HL-60 (cell line): ENCODE data around the gene GHDC.

Experiments used
- DNase-seq, 2 experiments: peaks; one replicate each; pipeline ENCODE4 v3.0.0-alpha.2; 2010 to 2020; ENCODE audit warnings: low read depth in 1 of 2, low spot score in 1 of 2
- H3K27ac ChIP-seq: fragments of 250-450 bp; sonication (Bioruptor Pico); replicated peaks from 2 replicates; pipeline ENCODE4 v1.5.1; 2020; ENCODE audit warnings: mild to moderate bottlenecking, moderate library complexity
- H3K27me3 ChIP-seq: fragments of 250-450 bp; sonication (Bioruptor Pico); 2 replicates; pipeline ENCODE4 v1.5.1; 2021; ENCODE audit warnings: mild to moderate bottlenecking, moderate library complexity; ENCODE audit not compliant: insufficient read depth, poor library complexity, severe bottlenecking
- H3K4me3 ChIP-seq: replicated peaks from 2 replicates; pipeline ENCODE4 v1.5.1; 2011; ENCODE audit warnings: mild to moderate bottlenecking, control low read depth, low read length; ENCODE audit not compliant: insufficient read depth
- GABPA ChIP-seq: IDR thresholded peaks from 2 replicates; pipeline ENCODE4 v1.6.1; 2012; ENCODE audit warnings: low read depth
- POLR2AphosphoS5 ChIP-seq: IDR thresholded peaks from 2 replicates; pipeline ENCODE4 v1.6.1; 2012; ENCODE audit warnings: low read depth
- SPI1 ChIP-seq: IDR thresholded peaks from 2 replicates; pipeline ENCODE4 v1.6.1; 2012; ENCODE audit warnings: low read depth, mild to moderate bottlenecking, borderline replicate concordance
- TF ChIP-seq, protein P1 (sequence below): IDR thresholded peaks from 2 replicates; pipeline ENCODE4 v1.6.1; 2012; ENCODE audit warnings: low read depth; ENCODE audit not compliant: insufficient replicate concordance
- TF ChIP-seq, protein P2 (sequence below): IDR thresholded peaks from one replicate; pipeline ENCODE4 v1.5.1; 2011; ENCODE audit warnings: low read length, control low read depth, inconsistent platforms; ENCODE audit not compliant: insufficient read depth

The GHDC gene

DNA sequence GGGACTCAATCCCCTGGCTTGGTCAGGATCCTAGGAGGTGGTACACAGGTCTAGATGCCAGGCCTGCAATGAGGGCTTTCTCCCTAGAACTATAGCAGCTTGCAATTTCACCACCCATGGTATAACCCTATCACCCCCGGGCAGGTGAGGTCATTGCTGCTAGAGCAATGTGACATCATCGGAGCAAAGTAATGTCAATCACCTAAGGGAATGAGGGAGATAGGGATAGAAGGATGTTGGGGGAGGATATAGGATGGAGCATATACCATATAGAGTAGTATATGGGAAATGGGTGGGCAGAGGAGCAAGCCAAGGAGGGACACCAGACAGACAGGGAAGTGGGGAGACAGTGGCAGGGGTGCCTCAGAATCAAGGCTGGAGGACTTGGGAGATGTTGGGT, 16.6 kb downstream of the GHDC start:
- Histone ChIP-seq H3K27me3 (no peaks in the 10 kb centered on the region), H3K27ac (no peak overlapping the region), H3K4me3 (no peak overlapping the region)
- no peak for DNase-seq
- TF ChIP-seq, protein P1, sequence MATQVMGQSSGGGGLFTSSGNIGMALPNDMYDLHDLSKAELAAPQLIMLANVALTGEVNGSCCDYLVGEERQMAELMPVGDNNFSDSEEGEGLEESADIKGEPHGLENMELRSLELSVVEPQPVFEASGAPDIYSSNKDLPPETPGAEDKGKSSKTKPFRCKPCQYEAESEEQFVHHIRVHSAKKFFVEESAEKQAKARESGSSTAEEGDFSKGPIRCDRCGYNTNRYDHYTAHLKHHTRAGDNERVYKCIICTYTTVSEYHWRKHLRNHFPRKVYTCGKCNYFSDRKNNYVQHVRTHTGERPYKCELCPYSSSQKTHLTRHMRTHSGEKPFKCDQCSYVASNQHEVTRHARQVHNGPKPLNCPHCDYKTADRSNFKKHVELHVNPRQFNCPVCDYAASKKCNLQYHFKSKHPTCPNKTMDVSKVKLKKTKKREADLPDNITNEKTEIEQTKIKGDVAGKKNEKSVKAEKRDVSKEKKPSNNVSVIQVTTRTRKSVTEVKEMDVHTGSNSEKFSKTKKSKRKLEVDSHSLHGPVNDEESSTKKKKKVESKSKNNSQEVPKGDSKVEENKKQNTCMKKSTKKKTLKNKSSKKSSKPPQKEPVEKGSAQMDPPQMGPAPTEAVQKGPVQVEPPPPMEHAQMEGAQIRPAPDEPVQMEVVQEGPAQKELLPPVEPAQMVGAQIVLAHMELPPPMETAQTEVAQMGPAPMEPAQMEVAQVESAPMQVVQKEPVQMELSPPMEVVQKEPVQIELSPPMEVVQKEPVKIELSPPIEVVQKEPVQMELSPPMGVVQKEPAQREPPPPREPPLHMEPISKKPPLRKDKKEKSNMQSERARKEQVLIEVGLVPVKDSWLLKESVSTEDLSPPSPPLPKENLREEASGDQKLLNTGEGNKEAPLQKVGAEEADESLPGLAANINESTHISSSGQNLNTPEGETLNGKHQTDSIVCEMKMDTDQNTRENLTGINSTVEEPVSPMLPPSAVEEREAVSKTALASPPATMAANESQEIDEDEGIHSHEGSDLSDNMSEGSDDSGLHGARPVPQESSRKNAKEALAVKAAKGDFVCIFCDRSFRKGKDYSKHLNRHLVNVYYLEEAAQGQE, result no peak
- TF ChIP-seq POLR2AphosphoS5 (no peak), SPI1 (no peak), GABPA (no peak)
- TF ChIP-seq, protein P2, sequence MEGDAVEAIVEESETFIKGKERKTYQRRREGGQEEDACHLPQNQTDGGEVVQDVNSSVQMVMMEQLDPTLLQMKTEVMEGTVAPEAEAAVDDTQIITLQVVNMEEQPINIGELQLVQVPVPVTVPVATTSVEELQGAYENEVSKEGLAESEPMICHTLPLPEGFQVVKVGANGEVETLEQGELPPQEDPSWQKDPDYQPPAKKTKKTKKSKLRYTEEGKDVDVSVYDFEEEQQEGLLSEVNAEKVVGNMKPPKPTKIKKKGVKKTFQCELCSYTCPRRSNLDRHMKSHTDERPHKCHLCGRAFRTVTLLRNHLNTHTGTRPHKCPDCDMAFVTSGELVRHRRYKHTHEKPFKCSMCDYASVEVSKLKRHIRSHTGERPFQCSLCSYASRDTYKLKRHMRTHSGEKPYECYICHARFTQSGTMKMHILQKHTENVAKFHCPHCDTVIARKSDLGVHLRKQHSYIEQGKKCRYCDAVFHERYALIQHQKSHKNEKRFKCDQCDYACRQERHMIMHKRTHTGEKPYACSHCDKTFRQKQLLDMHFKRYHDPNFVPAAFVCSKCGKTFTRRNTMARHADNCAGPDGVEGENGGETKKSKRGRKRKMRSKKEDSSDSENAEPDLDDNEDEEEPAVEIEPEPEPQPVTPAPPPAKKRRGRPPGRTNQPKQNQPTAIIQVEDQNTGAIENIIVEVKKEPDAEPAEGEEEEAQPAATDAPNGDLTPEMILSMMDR, result no peak

- no peak for DNase-seq
- no peak overlapping the region for H3K4me3 ChIP-seq
- no peaks in the 10 kb centered on the region for H3K27me3 ChIP-seq
- no peak overlapping the region for H3K27ac ChIP-seq
- TF ChIP-seq GABPA (no peak), SPI1 (no peak), POLR2AphosphoS5 (no peak)
- TF ChIP-seq, protein P1, result no peak
- TF ChIP-seq, protein P2, result no peak
Measured at GRCh38 chr17:42174126-42174783, 20.0 kb downstream of the GHDC start.

GRCh38 chr17:42171831-42172230, 22.5 kb downstream of the GHDC start:
- Histone ChIP-seq H3K27ac (no peak overlapping the region), H3K4me3 (no peak overlapping the region), H3K27me3 (no peaks in the 10 kb centered on the region)
- DNase-seq, result no peak
- TF ChIP-seq, protein P2, result no peak
- TF ChIP-seq SPI1 (no peak), POLR2AphosphoS5 (no peak), GABPA (no peak)
- TF ChIP-seq, protein P1, result no peak
